Measurements from ENCODE around the gene PKD2L1. TPM values are rescaled to one million over a fixed set of nuclear protein-coding genes. Genes with fewer than 3 reads are reported as not detected.

PKD2L1 gene
- total RNA-seq, 2 experiments from 2014 or later: 0.76 TPM; not detected in 1

DNA sequence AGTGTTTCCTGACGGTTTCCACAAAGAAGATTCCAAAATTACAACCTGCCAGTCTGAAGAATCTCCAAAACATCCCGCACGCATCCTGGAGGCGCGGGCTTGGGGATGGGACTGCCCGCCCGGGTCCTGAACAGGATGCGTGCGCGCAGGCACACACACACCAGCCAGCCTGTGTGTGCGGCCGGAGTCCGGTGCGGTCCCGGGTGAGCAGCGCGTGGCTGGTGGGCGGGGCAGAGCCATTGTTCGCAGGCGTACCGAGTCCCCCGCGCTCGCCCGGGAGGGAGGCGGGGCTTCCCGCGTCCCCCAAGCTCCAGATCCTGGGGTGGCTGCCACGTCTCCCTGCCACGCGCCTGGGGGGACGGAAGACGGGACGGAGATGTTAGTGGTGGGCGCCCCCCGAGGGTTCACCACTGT lies 16.3 kb upstream of the PKD2L1 start:
- intact Hi-C loops (cut with micrococcal nuclease; ENCODE audit: unreplicated experiment): loop anchor here (2.0 kb wide), 2 partner anchors 162 to 188 kb away; partner anchors contain the start of gene HIF1AN
- Histone ChIP-seq H3K9me3 (ENCODE audit: low read length) (no peaks in the 10 kb centered on the region), H3K4me1 (ENCODE audit: insufficient read depth, low read length, poor library complexity, severe bottlenecking) (peaks cover 55% of the 10 kb centered on the region), H2AFZ (ENCODE audit: low read length) (peak overlapping the region; percentile 38), H3K4me2 (ENCODE audit: low read length) (peak overlapping the region; percentile 89), H3K27ac (ENCODE audit: low read depth, low read length, poor library complexity, severe bottlenecking) (peak overlapping the region; percentile 64), H3K4me3 (ENCODE audit: low read depth, low read length, poor library complexity, severe bottlenecking) (peak overlapping the region; percentile 95), H3K9me2 (ENCODE audit: insufficient read depth, low read length) (no peaks in the 10 kb centered on the region), H3K79me2 (ENCODE audit: insufficient read depth, low read depth, low read length) (peaks cover 51% of the 10 kb centered on the region), H4K20me1 (ENCODE audit: insufficient read depth, low read length) (peaks cover 29% of the 10 kb centered on the region), H3K36me3 (ENCODE audit: insufficient read depth, low read length) (peaks cover 41% of the 10 kb centered on the region)
- ChIA-PET POLR2A (interaction anchor here (0.7 to 8.5 kb wide), 18 partner anchors 9 to 678 kb away, joined by 3 to 88 read pairs (median 6); partner anchors contain the start of genes BLOC1S2 and PKD2L1), CTCF (ENCODE audit: unreplicated experiment) (interaction anchor here (0.6 to 2.0 kb wide), 7 partner anchors 9 to 1113 kb away, joined by 3 to 16 read pairs (median 3); no protein-coding TSS in a partner anchor)
- BruUV-seq (replicated peaks): no TSS peak
- DNase-seq (ENCODE audit: low spot score): peak; percentile 87
- TF ChIP-seq, protein P1, sequence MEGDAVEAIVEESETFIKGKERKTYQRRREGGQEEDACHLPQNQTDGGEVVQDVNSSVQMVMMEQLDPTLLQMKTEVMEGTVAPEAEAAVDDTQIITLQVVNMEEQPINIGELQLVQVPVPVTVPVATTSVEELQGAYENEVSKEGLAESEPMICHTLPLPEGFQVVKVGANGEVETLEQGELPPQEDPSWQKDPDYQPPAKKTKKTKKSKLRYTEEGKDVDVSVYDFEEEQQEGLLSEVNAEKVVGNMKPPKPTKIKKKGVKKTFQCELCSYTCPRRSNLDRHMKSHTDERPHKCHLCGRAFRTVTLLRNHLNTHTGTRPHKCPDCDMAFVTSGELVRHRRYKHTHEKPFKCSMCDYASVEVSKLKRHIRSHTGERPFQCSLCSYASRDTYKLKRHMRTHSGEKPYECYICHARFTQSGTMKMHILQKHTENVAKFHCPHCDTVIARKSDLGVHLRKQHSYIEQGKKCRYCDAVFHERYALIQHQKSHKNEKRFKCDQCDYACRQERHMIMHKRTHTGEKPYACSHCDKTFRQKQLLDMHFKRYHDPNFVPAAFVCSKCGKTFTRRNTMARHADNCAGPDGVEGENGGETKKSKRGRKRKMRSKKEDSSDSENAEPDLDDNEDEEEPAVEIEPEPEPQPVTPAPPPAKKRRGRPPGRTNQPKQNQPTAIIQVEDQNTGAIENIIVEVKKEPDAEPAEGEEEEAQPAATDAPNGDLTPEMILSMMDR (conservative IDR thresholded peaks at IDR 0.05; ENCODE audit: low read length): no peak
- no peak for TF ChIP-seq EZH2phosphoT487 (IDR thresholded peaks at IDR 0.05; ENCODE audit: borderline replicate concordance, low read depth, low read length)

DNA sequence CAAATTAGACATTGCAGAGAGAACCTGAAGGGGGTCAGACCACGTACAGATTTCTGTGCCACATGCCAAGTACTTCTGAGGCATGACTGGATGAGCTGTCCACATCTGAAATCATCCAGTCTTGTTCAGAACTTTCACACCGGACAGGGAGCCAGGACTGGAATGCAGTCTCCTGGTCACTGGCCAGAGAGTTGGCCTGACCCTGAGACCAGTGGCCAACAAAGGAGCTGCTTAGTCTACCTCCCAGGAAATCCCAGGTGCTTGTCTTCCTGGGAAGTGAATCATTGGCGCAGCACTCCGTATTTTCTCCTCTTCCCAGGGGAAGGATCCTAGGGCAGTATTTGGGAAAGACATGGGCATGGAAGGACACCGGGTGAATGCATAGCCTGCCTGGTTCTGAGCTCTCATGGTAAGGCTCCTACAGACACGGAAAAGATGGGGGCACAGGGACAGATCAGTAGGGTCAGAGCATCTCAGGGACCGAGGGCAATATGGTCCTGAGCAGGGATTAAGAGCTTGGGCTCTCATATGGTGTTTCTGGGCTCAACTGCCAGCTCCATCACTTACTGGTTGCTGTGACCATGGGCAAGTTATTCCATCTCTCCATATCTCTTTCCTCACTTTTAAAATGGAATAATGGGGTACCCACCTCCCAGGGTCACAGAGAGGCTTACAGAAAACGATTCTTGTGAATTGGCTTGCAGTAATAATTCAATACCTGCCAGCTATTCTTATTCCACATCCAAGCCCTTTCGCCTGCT lies 15.7 kb upstream of the PKD2L1 start:
- no peak for TF ChIP-seq EZH2phosphoT487 (IDR thresholded peaks at IDR 0.05; ENCODE audit: borderline replicate concordance, low read depth, low read length)
- TF ChIP-seq, protein P1 (conservative IDR thresholded peaks at IDR 0.05; ENCODE audit: low read length): no peak
- Histone ChIP-seq H3K27ac (ENCODE audit: low read depth, low read length, poor library complexity, severe bottlenecking) (peak overlapping the region; percentile 64), H3K4me3 (ENCODE audit: low read depth, low read length, poor library complexity, severe bottlenecking) (peak overlapping the region; percentile 95), H3K9me2 (ENCODE audit: insufficient read depth, low read length) (no peaks in the 10 kb centered on the region), H3K4me2 (ENCODE audit: low read length) (peak overlapping the region; percentile 89), H4K20me1 (ENCODE audit: insufficient read depth, low read length) (peaks cover 29% of the 10 kb centered on the region), H3K79me2 (ENCODE audit: insufficient read depth, low read depth, low read length) (peaks cover 45% of the 10 kb centered on the region), H3K36me3 (ENCODE audit: insufficient read depth, low read length) (peaks cover 35% of the 10 kb centered on the region), H2AFZ (ENCODE audit: low read length) (peak overlapping the region; percentile 38), H3K4me1 (ENCODE audit: insufficient read depth, low read length, poor library complexity, severe bottlenecking) (peaks cover 49% of the 10 kb centered on the region), H3K9me3 (ENCODE audit: low read length) (no peaks in the 10 kb centered on the region)
- BruUV-seq (replicated peaks): TSS peak; percentile 92
- intact Hi-C loops (cut with micrococcal nuclease; ENCODE audit: unreplicated experiment): loop anchor here (2.0 kb wide), 2 partner anchors 161 to 189 kb away; partner anchors contain the start of gene HIF1AN
- ChIA-PET CTCF (ENCODE audit: unreplicated experiment) (interaction anchor here (0.7 to 2.0 kb wide), 5 partner anchors 9 to 708 kb away, joined by 3 to 9 read pairs (median 3); no protein-coding TSS in a partner anchor), POLR2A (interaction anchor here (0.6 to 8.5 kb wide), 16 partner anchors 9 to 190 kb away, joined by 3 to 88 read pairs (median 4); partner anchors contain the start of genes BLOC1S2 and HIF1AN)
- DNase-seq (ENCODE audit: low spot score): peak; percentile 50
